ENCODE results near the gene THOP1. TPM values are rescaled to one million over a fixed set of nuclear protein-coding genes. Genes with fewer than 3 reads are reported as not detected.
"Not testable (repeated sequence)": the region's sequence is repeated elsewhere in the genome, so short reads cannot be mapped to it uniquely, and the experiment has no call there.

THOP1 gene
- total RNA-seq, 1 experiment from 2014 or later, result 308 TPM

DNA sequence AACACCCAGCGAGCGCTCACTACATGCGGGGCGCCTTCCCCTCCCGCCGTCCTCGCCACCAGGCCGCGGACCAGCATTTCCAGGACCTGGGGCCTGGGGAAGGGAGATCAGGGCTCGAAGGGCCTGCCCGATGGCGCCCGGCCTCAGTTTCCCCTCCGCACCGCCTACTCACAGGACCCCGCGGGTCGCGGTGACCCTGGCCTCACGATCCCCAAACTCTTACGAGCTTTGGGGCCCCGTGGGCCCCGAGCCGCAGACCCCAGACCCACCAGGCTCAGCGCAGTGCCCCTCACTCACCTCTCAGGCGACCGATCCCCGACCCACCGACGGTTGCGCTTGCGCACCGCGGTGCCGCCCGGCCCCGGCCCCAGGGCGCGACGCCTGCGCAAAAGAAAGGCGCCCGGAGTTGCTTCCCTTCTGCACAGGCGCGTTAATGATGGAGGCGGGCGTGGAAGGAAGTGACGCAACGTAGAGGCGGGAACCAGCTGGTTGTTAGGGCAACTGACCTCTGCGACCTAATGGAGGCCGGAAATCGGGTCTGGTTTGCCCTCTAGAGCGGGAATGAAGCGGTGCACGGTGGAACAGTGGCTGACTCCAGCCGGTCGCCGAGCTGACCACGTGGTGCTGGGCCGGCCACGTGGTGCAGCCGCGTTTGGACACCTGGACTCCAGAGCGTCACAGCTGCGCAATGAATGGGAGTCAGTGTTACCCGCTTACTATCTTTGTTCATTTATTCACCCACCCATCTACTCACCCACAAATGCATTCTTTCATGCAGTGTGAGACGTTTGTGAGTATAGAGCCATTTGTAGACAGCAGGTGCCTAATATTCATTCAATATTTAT is 2.1 kb upstream of the THOP1 start, which contains the start of gene SGTA:
SGTA (minus strand) TSS at position 338 of the 845 bp plus-strand sequence. CDS start 14,205 bp downstream, outside the sequence.
- peak; percentile 97 for DNase-seq (ENCODE audit: low spot score)

DNA sequence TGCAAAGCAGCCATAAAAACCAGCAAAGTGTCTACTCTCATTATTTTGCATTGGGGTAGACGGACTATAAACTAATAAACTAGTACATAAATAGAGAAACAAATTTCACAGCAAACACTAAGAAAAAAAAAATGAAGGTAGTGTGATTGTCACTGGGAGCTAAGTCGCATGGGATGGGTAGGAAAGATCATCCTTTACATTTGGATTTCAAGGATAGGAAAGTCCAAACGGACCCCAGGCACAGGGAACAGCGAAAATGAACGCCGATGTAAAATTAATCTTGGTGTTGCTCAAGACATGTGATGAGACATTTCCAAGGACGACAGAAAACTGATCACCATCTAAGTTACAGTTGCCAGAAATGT is 1.5 kb upstream of the THOP1 start:
- no peak for DNase-seq (ENCODE audit: low spot score)

DNA sequence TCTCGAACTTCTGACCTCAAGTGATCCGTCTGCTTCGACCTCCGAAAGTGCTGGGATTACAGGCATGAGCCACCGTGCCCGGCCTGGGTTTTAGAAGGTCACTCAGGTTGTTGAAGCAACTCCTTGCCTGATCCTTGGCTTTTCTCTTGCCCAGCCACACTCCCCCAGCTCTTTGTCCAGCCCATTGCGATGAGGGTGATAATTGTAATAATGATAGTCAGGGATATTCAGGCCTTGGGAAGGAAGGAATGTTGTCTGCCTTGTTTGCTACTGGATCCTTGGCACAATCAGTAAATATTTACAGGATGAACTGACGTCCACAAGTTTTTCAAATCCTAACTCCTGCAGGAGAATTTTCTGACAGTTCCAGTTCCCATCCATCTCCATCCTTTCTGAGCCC is 1.8 kb downstream of the THOP1 start:
- no peak for DNase-seq (ENCODE audit: low spot score)

DNA sequence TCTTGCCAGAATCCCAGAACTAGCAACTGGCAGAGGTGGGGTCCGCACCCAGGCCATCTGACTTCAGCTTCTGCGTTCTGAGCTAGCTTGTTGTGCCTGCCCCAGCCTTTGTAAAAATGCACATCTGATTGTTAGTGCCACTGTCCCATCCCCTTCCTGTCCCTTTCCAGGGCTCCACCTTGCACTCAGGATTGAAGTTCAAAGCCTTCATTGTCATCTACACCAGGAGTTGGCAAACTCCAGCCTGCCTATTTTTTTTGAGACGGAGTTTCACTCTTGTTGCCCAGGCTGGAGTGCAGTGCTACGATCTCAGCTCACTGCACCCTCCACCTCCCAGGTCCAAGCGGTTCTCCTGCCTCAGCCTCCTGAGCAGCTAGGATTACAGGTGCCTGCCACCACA is 2.9 kb downstream of the THOP1 start:
- no peak for DNase-seq (ENCODE audit: low spot score)

DNA sequence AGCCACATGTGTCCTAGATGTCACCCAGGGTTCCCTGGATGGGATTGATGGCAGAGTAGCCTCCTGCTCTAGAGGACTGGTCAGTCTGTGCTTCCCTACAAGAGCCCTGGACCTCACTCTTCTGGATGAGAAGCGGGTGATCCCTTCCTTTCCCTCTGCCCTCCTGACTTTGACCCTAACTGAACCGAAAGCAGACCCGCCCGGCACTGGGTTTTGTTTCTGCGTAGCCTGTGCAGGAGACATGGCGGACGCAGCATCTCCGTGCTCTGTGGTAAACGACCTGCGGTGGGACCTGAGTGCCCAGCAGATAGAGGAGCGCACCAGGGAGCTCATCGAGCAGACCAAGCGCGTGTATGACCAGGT is 4.9 kb downstream of the THOP1 start:
- DNase-seq (ENCODE audit: low spot score), result no peak

DNA sequence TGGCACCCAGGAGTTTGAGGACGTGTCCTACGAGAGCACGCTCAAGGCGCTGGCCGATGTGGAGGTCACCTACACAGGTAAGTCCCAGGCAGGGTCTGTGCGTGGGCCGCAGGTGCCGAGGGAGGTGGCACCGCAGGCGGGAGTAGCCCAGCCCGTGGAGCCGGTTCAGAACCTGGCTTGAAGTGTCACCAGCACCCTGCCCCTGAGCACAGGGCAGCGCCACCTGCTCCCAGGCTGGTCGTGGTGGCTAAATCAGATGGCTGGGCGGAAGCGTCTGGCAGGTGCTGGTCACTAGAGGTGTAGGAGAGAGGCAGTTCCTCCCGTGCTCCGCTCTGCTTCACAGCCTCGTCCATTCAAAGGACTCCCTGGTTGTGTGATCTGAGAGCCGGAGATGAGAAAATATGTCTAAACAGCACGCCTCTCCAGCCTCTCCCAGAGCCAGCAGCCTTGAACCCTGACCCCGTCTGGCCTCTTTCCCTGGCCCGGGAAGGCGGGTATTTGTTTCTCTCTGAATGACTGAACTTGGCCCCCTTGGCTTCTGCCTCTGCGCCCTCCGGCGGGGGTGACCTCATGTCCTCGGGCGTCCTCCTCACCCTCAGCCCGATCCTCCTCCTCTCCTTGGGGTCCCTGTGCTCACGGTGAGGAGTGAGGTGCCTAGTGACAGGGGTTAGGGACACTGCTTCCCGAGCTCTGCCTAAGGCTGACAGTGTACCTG is 5.4 kb downstream of the THOP1 start:
- no peak for DNase-seq (ENCODE audit: low spot score)

DNA sequence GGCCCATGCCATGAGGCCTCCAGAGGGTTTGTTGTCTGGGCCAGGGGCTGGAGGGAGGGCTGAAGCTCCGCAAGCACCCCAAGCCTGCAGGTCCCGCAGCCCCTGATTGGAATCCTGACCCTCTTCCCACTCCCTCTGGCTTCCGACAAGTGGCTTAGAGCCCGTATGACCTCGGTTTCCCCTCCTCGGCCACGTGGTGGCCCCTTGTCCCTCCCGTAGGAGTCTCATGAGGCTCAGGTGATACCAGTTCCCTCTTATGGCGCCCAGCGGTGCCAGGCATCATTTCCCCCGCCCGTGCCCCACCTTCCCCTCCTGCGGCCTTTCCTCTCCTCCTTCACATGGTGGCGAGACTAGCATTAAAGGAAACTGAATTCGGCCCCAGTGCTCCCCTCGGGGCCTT is 6.1 kb downstream of the THOP1 start:
- no peak for DNase-seq (ENCODE audit: low spot score)

DNA sequence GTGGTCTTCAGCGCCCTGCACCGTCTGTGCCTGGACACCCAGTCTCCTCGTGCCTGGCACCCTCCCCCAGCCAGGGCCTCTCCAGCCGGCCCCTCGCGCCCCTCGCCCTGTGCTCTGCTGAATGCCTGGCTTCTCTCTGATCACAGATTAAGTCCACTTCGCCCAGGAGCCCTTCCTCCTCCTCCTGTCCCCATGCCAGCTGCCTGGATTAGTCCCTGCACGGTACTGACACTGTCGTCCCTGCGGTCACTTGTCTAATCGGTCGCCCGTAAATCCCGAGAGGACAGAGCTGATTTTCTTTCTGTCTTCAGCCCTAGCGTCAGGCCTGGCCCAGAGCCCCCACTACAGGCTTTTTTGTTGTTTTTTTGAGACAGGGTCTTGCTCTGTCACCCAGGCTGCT is 6.6 kb downstream of the THOP1 start:
- no peak for DNase-seq (ENCODE audit: low spot score)

DNA sequence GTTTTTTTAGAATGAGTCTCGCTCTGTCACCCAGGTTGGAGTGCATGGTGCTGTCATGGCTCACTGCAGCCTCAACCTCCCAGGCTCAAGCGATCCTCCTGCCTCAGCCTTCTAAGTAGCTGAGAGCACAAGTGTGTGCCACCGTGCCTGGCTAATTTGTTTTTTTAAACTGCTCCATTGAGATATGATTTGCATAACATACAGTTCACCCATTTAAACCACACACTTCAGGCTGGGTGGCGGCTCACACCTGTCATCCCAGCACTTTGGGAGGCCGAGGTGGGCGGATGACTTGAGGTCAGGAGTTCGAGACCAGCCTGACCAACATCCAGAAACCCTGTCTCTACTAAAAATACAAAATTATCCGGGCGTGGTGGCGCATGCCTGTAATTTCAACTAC is 7.4 kb downstream of the THOP1 start:
- not testable (repeated sequence) for DNase-seq (ENCODE audit: low spot score)

DNA sequence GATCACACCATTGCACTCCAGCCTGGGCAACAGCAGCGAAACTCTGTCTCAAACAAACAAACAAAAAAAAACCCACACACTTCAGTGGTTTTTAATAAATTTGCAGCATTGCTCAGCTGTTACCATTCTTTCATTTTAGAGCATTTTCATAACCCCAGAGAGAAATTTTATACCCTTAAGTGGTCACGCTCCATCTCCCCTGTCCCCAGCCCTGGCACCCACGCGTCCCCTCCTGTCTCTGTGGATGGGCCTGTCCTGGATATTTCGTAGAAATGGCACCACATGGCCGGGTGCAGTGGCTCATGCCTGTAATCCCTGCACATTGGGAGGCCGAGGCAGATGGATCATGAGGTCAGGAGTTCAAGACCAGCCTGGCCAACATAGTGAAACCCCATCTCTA is 7.8 kb downstream of the THOP1 start:
- DNase-seq (ENCODE audit: low spot score), result no peak

DNA sequence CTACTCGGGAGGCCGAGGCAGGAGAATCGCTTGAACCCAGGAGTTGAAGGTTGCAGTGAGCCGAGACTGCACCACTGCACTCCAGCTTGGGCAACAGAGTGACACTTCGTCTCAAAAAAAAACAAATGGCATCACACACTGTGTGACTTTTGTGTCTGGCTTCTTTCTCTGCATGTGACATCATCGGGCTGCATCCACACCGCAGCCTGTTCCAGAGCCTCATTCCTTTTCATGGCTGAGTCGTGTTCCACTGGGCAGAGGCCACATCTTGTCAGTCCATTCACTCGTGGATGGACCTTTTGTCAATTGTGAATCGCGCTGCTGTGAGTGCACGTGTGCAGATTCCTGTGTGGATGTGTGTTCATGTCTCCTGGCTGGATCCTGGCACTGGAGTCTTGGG is 8.3 kb downstream of the THOP1 start:
- DNase-seq (ENCODE audit: low spot score), result no peak

DNA sequence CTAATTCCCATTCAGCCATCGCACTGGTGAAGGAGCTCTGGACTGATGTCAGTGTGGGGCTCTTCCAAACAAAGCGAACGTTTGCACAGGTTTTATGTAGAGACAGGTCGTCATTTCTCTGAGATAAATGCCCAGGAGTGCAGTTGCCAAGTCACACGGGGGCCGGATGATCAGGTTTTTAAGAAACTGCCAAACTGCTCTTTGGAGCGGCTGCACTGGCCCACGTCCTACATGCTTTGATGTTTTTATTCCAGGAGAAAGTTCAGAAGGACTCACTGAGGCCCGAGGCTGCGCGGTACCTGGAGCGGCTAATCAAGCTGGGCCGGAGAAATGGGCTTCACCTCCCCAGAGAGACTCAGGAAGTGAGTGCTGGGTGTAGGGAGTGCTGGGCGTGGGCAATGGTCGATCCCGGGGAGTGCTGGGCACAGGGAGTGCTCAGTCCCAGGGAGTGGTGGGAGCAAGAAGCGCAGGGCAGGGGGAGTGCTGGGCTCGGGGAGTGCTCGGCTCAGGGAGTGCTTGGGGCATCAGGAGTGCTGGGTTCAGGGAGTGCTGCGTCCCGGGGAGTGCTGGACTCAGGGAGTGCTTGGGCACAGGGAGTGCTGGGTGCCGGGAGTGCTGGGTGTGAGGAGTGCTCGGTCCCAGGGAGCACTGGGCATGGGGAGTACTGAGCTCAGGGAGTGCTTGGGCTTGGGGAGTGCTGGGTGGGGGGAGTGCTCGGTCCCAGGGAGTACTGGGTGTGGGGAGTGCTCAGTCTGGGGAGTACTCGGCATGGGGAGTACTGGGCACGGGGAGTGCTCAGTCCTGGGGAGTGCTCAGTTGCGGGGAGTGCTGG is 10.7 kb downstream of the THOP1 start:
- DNase-seq (ENCODE audit: low spot score), result no peak

DNA sequence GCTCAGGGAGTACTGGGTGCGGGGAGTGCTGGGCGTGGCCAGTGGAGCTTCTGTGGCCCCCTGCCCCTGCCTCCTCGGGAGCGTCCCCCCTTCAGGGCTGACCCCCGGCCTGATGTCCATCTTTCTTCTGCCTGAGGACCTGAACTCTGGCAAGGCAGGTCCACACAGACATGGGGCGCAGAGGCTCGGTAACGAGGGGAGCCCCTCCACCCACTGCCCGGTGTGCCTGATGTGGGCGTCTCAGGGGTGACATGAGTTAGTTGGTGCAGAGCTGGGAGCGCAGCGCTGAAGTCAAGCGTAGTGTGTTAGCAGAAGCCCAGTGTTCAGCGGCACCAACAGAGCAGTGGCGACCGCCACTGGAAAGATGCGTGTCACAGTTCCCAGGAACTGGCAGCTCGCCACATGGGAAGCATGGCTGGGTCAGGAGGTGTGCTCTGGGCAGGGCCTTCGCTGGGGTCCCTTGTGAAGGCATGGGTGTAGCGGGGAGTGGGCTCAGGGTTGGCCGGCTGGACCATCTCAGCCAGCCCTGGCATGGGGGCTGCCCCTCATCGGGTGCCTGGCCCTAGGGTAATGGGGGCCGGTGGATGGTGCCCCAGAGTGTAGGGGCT is 11.5 kb downstream of the THOP1 start:
- no peak for DNase-seq (ENCODE audit: low spot score)

DNA sequence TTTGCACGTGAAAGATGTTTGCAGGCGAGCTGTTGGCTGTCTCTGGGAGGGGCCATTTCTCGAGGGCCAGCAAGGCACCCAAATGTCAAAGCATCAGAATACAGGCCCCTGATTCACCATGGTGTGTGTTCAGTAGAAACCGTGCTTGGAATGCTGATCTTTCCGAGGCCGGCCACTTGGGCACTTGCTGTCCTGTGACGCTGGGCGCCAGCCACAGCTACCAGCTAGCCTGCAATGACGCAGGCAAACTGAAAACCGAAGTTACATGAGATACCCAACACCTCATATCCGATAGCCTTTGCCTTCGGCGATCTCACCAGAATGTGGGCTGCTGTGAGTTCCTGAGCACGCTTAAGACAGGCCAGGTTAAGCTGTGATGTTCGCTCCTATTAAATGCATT is 12.0 kb downstream of the THOP1 start:
- no peak for DNase-seq (ENCODE audit: low spot score)

DNA sequence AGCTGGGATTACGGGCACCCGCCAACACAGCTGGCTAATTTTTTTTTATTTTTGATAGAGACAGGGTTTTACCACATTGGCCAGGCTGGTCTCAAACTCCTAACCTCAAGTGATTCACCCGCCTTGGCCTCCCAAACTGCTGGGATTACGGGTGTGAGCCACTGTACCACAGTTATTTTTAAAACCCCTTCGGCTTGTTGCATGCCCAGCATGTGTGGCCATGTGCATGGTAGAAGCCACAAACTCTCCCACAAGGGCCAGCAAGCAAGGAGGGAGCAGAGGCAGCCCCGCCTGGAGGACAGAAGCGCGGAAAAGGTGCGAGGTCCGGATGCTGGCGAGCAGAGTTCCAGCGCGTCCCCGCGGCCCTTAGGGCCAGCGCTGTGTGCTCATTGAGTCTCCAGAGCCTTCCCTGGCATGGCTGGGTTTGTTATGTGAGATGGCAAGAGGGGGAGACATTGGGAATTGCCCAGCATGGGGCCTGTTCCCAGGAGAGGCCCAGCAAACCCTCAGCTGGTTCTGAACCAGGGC is 12.9 kb downstream of the THOP1 start:
- no peak for DNase-seq (ENCODE audit: low spot score)

DNA sequence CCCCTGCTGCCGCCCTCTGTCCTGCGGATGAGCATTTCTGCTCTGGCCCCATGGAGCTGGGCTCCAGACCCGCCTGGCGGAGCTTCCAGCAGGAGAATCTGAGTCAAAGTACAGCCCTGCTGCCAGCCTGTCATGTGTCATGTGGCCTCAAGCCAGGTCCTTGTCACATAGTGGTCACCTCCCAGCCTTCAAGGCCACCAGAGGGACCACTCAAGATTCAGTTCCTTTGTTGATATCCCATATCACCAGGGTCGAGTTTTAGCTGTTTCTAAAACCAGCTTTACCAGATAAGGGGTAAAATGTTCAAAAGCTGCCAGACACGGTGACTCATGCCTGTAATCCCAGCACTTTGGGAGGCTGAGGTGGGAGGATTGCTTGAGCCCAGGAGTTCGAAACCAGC is 13.4 kb downstream of the THOP1 start:
- DNase-seq (ENCODE audit: low spot score), result no peak

DNA sequence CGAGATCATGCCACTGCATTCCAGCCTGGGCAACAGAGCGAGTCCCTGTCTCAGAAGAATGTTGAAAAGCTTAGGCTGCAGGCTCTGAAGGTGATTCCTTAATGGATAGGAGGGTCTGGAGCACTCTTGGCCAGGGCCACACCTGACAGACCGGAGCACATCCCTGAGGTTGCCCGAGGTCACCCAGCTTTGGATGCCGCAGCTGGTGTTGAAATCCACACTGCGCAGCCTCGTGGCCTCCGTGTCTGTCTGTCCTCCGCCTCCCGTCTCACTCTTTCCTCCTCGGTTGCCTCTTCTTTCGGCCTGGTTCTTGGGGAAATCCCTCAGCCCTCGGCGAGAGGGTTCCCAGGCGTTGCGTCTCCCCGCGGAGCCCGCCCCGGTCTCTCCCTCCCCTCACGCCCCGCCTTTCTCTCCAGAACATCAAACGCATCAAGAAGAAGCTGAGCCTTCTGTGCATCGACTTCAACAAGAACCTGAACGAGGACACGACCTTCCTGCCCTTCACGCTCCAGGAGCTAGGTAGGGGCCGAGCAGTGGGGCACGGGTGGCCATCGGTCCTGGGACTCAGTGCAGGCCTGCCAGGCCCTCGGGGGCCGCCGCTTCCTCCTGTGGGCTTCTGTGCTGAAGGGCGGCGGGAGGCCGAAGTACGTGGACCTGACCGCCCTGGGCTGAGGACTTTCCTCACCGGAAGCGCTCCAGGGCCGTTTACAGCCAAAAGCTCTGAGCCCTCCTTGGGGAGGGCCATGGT is 14.1 kb downstream of the THOP1 start:
- DNase-seq (ENCODE audit: low spot score), result no peak

DNA sequence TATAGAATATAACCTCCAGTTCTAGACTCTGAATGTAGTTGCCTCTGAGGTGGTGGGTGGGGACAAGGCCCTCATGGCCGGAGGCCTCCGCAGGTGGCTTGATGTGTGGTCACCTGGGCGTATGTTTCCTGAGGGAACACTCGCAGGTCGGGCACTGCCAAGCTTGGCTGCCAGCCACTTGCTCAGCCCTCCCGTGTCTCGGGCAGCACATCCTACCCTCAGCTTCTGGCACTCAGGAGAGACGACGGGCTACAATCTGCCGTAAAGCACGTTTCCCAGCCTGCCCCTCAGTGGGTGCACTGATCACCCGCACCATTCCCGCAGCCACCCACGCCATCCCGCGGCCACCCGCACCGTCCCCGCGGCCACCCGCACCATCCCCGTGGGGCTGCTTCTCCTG is 15.2 kb downstream of the THOP1 start:
- no peak for DNase-seq (ENCODE audit: low spot score)

DNA sequence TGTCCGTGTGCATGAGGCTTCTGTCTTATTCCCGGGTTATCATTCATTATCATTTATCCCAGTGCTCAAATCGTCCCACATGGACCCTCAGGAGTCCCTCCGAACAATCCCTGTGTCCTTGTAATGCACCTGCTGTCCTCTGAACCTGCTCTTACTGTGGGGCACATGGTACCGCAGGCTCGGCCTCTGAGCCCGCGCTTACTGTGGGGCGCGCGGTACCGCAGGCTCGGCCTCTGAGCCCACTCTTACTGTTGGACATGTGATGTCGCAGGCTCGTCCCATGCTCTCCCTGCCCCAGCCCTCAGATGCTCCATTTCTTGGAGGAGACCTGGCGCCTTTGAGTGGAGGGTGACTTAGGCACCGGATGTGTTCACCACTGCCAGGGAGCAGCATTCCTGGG is 17.5 kb downstream of the THOP1 start:
- no peak for DNase-seq (ENCODE audit: low spot score)

DNA sequence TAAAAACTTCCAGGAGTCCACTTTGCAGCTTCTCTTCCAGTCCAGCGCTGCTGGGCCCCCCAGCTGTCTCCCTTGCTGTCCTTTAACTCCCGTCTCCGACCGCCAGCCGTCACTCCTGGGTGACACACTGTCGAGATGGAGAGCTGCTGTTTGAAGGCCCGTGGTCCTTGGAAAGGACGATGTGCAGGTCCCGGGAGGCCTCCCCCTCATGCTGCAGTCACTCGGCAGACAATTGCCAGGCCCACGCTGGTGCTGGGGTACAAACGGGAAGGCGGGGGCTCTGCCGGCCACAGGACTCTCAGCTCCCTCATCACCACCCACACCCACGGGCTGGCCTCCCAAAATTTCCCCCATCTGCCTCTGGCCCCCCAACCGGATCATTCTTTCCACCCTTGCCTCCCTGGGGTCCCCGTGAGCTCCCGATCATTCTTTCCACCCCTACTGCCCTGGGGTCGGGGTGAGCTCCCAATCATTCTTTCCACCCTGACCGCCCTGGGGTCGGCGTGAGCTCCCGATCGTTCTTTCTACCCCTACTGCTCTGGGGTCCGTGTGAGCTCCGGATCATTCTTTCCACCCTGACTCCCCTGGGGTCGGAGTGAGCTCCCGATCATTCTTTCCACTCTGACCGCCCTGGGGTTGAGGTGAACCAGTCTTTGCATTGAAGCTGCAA is 18.3 kb downstream of the THOP1 start:
- no peak for DNase-seq (ENCODE audit: low spot score)

All from HT-29 (cell line).